MM.1S (cell line): ENCODE data around the gene LAMA4.

Experiments
- DNase-seq: peaks from one replicate; pipeline ENCODE4 v3.0.0-alpha.2; 2015
- H2AFZ ChIP-seq: fragments of 300-600 bp; sonication (generic); 2 replicates; pipeline ENCODE4 v1.6.0; 2016; ENCODE audit warnings: antibody characterized with exemption, low read length
- H3F3A ChIP-seq: fragments of 300-600 bp; sonication (generic); 2 replicates; pipeline ENCODE4 v1.6.1; 2016; ENCODE audit warnings: mild to moderate bottlenecking, antibody characterized with exemption, low read length, moderate library complexity, mixed read lengths; ENCODE audit not compliant: insufficient read depth
- H3K27ac ChIP-seq: fragments of 300-600 bp; sonication (generic); 2 replicates; pipeline ENCODE4 v1.5.1; 2016; ENCODE audit warnings: mild to moderate bottlenecking, low read length
- H3K27me3 ChIP-seq: fragments of 300-600 bp; sonication (generic); replicated peaks from 2 replicates; pipeline ENCODE4 v1.6.0; 2016; ENCODE audit warnings: low read length; ENCODE audit not compliant: insufficient read depth
- H3K36me3 ChIP-seq: fragments of 300-600 bp; sonication (generic); replicated peaks from 2 replicates; pipeline ENCODE4 v1.6.1; 2016; ENCODE audit warnings: mild to moderate bottlenecking, low read length, mixed read lengths; ENCODE audit not compliant: insufficient read depth
- H3K4me1 ChIP-seq: fragments of 300-600 bp; sonication (generic); 2 replicates; pipeline ENCODE4 v1.6.1; 2016; ENCODE audit warnings: low read length, mixed read lengths
- H3K4me2 ChIP-seq: fragments of 300-600 bp; sonication (generic); 2 replicates; pipeline ENCODE4 v1.6.0; 2016; ENCODE audit warnings: low read depth, low read length
- H3K4me3 ChIP-seq: fragments of 300-600 bp; sonication (generic); 2 replicates; pipeline ENCODE4 v1.5.1; 2016; ENCODE audit warnings: low read length, mixed read lengths
- H3K79me2 ChIP-seq: fragments of 300-600 bp; sonication (generic); 2 replicates; pipeline ENCODE4 v1.6.1; 2016; ENCODE audit warnings: mixed run types, low read length, mixed read lengths
- H3K9ac ChIP-seq: fragments of 300-600 bp; sonication (generic); 2 replicates; pipeline ENCODE4 v1.6.1; 2016; ENCODE audit warnings: low read length, mixed read lengths
- H3K9me2 ChIP-seq: fragments of 300-600 bp; sonication (generic); replicated peaks from 2 replicates; pipeline ENCODE4 v1.6.1; 2016; ENCODE audit warnings: mild to moderate bottlenecking, low read length, mixed read lengths; ENCODE audit not compliant: insufficient read depth
- H3K9me3 ChIP-seq: fragments of 300-600 bp; sonication (generic); replicated peaks from 2 replicates; pipeline ENCODE4 v1.6.1; 2016; ENCODE audit warnings: mild to moderate bottlenecking, low read length, mixed read lengths; ENCODE audit not compliant: insufficient read depth
- H4K20me1 ChIP-seq: fragments of 300-600 bp; sonication (generic); 2 replicates; pipeline ENCODE4 v1.6.1; 2016; ENCODE audit warnings: mild to moderate bottlenecking, low read length, moderate library complexity, mixed read lengths; ENCODE audit not compliant: insufficient read depth
- CTCF ChIP-seq: fragments of 300-600 bp; sonication (generic); IDR thresholded peaks from 2 replicates; pipeline ENCODE4 v1.5.1; 2016; ENCODE audit warnings: antibody characterized with exemption, low read length, mixed read lengths
- EZH2 ChIP-seq: fragments of 300-600 bp; sonication (generic); optimal IDR thresholded peaks from 2 replicates; pipeline ENCODE3; 2017; ENCODE audit warnings: low read depth, mild to moderate bottlenecking, antibody characterized with exemption, low read length, mixed read lengths
- EZH2phosphoT487 ChIP-seq: fragments of 300-600 bp; sonication (generic); IDR thresholded peaks from 2 replicates; pipeline ENCODE4 v1.6.1; 2018; ENCODE audit warnings: antibody characterized with exemption, low read length

Gene LAMA4

GRCh38 chr6:112187736-112188135 lies 66.6 kb downstream of the LAMA4 start:
- DNase-seq, result no peak
- H3K36me3 ChIP-seq, result no peaks in the 10 kb centered on the region
- no peak overlapping the region for H3K4me3 ChIP-seq
- H3K9me2 ChIP-seq, result no peaks in the 10 kb centered on the region
- H3K9me3 ChIP-seq, result no peaks in the 10 kb centered on the region
- no peaks in the 10 kb centered on the region for H4K20me1 ChIP-seq
- no peaks in the 10 kb centered on the region for H3K27me3 ChIP-seq
- H3K4me1 ChIP-seq, result no peaks in the 10 kb centered on the region
- H3K79me2 ChIP-seq, result no peaks in the 10 kb centered on the region
- H3K27ac ChIP-seq, result no peak overlapping the region
- no peak overlapping the region for H2AFZ ChIP-seq
- no peak overlapping the region for H3K9ac ChIP-seq
- H3K4me2 ChIP-seq, result no peak overlapping the region
- no peaks in the 10 kb centered on the region for H3F3A ChIP-seq
- TF ChIP-seq CTCF, result no peak
- no peak for TF ChIP-seq EZH2phosphoT487
- no peak for TF ChIP-seq EZH2

- no peaks in the 10 kb centered on the region for H3K9me3 ChIP-seq
Measured at GRCh38 chr6:112184951-112185350, 69.4 kb downstream of the LAMA4 start.

GRCh38 chr6:112183271-112183671 lies 71.1 kb downstream of the LAMA4 start:
- no peak overlapping the region for H3K4me3 ChIP-seq
- no peak overlapping the region for H3K27ac ChIP-seq
- H3F3A ChIP-seq, result no peaks in the 10 kb centered on the region
- H3K9me3 ChIP-seq, result no peaks in the 10 kb centered on the region
- H4K20me1 ChIP-seq, result no peaks in the 10 kb centered on the region
- no peak overlapping the region for H2AFZ ChIP-seq
- no peak for DNase-seq
- no peak for TF ChIP-seq CTCF
- no peak for TF ChIP-seq EZH2phosphoT487
- TF ChIP-seq EZH2, result no peak
- H3K4me1 ChIP-seq, result no peaks in the 10 kb centered on the region
- H3K4me2 ChIP-seq, result no peak overlapping the region
- no peaks in the 10 kb centered on the region for H3K27me3 ChIP-seq
- no peaks in the 10 kb centered on the region for H3K9me2 ChIP-seq
- no peaks in the 10 kb centered on the region for H3K79me2 ChIP-seq
- no peak overlapping the region for H3K9ac ChIP-seq
- H3K36me3 ChIP-seq, result no peaks in the 10 kb centered on the region

More at GRCh38 chr6:112184951-112185350, 69.4 kb downstream of the LAMA4 start:
- Histone ChIP-seq H3K4me1 (no peaks in the 10 kb centered on the region), H3K4me3 (no peak overlapping the region), H3K9me2 (no peaks in the 10 kb centered on the region), H3K4me2 (no peak overlapping the region), H4K20me1 (no peaks in the 10 kb centered on the region), H3K36me3 (no peaks in the 10 kb centered on the region), H2AFZ (no peak overlapping the region), H3K27ac (no peak overlapping the region), H3K9ac (no peak overlapping the region), H3F3A (no peaks in the 10 kb centered on the region), H3K79me2 (no peaks in the 10 kb centered on the region), H3K27me3 (no peaks in the 10 kb centered on the region)
- TF ChIP-seq EZH2phosphoT487 (no peak), EZH2 (no peak), CTCF (no peak)
- no peak for DNase-seq
